ENCODE measurements around the gene STAT5B. TPM values are rescaled to one million over a fixed set of nuclear protein-coding genes. Genes with fewer than 3 reads are reported as not detected.
"Not testable (repeated sequence)": the region's sequence is repeated elsewhere in the genome, so short reads cannot be mapped to it uniquely, and the experiment has no call there.

STAT5B gene
- total RNA-seq, 1 experiment from 2014 or later = 36.4 TPM

DNA sequence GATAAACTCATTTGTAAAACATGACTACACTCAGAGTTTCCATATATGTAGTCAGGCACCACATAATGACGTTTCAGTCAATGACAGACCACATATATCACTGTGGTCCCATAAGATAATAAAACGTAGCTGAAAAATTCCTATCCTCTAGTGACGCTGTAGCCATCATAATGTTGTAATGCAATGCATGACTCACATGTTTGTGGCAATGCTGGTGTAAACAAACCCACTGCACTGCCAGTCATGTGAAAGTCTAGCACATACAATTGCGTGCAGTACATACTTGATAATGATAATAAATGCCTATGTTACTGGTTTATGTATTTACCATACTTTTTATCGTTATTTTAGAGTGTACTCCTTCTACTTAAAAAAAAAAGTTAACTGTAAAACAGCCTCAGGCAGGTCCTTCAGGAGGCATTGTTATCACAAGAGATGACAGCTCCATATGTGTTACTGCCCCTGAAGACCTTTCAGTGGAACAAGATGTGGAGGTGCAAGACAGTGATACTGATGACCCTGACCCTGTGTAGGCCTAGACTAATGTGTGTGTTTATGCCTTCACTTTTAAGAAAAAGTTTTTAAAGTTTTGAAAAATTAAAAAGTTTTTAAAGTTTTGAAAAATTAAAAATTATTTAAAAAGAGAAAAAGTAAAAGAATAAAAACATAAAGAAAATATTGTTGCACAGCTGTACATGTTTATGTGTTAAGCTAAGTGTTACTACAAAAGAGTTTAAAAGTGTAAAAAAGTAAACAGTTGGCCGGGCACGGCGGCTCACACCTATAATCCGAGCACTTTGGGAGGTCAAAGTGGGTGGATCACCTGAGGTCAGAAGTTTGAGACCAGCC lies 9.0 kb downstream of the STAT5B start:
- H3K9me3 Mint-ChIP-seq = no peaks in the 10 kb centered on the region
- ChIA-PET POLR2A (no interaction called here), CTCF (no interaction called here)
- H3K36me3 Mint-ChIP-seq = 0 out of 2 replicates have a peak, but pooled peaks cover 7% of the 10 kb centered on the region
- peaks cover 16% of the 10 kb centered on the region for H3K4me1 Mint-ChIP-seq
- no peak overlapping the region for H3K27ac Mint-ChIP-seq
- no peak for DNase-seq (ENCODE audit: low spot score)
- no peaks in the 10 kb centered on the region for H3K27me3 Mint-ChIP-seq (ENCODE audit: low read depth)
- no peak overlapping the region for H3K4me3 Mint-ChIP-seq
- peak; percentile 26; the same call in 1 of the 2 replicates for TF ChIP-seq GABPB1 (CRISPR knock-in tag; IDR thresholded peaks at IDR 0.05)
- TF ChIP-seq, protein P1, sequence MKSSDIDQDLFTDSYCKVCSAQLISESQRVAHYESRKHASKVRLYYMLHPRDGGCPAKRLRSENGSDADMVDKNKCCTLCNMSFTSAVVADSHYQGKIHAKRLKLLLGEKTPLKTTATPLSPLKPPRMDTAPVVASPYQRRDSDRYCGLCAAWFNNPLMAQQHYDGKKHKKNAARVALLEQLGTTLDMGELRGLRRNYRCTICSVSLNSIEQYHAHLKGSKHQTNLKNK (CRISPR knock-in tag; IDR thresholded peaks at IDR 0.05) = no peak
- TF ChIP-seq, protein P2, sequence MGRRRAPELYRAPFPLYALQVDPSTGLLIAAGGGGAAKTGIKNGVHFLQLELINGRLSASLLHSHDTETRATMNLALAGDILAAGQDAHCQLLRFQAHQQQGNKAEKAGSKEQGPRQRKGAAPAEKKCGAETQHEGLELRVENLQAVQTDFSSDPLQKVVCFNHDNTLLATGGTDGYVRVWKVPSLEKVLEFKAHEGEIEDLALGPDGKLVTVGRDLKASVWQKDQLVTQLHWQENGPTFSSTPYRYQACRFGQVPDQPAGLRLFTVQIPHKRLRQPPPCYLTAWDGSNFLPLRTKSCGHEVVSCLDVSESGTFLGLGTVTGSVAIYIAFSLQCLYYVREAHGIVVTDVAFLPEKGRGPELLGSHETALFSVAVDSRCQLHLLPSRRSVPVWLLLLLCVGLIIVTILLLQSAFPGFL (CRISPR knock-in tag; IDR thresholded peaks at IDR 0.05; ENCODE audit: borderline replicate concordance) = no peak
- no peak for ATAC-seq

DNA sequence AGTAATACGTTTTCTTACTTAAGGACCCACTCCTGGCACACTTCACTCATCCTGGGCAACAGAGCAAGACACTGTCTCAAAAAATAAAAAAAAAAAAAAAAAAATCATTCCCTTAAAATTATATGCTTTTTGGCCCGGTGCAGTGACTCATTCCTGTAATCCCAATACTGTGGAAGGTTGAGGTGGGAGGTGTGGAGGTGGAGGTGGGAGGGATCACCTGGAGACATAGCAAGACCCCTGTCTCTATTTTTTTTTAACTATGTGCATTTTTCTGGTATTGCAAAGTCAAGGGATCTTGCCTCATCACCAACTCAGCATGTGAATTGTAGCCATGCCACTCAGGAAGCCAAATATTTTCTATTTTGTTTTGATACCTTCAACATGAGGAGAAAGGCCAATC lies 9.7 kb downstream of the STAT5B start:
- no peak overlapping the region for H3K4me3 Mint-ChIP-seq
- 0 out of 2 replicates have a peak, but pooled peaks cover 7% of the 10 kb centered on the region for H3K36me3 Mint-ChIP-seq
- peaks cover 9% of the 10 kb centered on the region for H3K4me1 Mint-ChIP-seq
- CTCF ChIA-PET = no interaction called here
- no peak overlapping the region for H3K27ac Mint-ChIP-seq
- ATAC-seq = no peak
- DNase-seq (ENCODE audit: low spot score) = no peak
- no peaks in the 10 kb centered on the region for H3K9me3 Mint-ChIP-seq
- TF ChIP-seq, protein P3, sequence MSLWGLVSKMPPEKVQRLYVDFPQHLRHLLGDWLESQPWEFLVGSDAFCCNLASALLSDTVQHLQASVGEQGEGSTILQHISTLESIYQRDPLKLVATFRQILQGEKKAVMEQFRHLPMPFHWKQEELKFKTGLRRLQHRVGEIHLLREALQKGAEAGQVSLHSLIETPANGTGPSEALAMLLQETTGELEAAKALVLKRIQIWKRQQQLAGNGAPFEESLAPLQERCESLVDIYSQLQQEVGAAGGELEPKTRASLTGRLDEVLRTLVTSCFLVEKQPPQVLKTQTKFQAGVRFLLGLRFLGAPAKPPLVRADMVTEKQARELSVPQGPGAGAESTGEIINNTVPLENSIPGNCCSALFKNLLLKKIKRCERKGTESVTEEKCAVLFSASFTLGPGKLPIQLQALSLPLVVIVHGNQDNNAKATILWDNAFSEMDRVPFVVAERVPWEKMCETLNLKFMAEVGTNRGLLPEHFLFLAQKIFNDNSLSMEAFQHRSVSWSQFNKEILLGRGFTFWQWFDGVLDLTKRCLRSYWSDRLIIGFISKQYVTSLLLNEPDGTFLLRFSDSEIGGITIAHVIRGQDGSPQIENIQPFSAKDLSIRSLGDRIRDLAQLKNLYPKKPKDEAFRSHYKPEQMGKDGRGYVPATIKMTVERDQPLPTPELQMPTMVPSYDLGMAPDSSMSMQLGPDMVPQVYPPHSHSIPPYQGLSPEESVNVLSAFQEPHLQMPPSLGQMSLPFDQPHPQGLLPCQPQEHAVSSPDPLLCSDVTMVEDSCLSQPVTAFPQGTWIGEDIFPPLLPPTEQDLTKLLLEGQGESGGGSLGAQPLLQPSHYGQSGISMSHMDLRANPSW (CRISPR knock-in tag; conservative IDR thresholded peaks at IDR 0.05; ENCODE audit: low read depth) = no peak
- TF ChIP-seq SMAD4 (CRISPR knock-in tag; IDR thresholded peaks at IDR 0.05) (no peak), SP1 (CRISPR knock-in tag; conservative IDR thresholded peaks at IDR 0.05) (no peak), GABPB1 (CRISPR knock-in tag; IDR thresholded peaks at IDR 0.05) (no peak), MXD4 (CRISPR knock-in tag; IDR thresholded peaks at IDR 0.05; ENCODE audit: borderline replicate concordance) (no peak), RELA (CRISPR knock-in tag; IDR thresholded peaks at IDR 0.05; ENCODE audit: borderline replicate concordance) (no peak), CREM (CRISPR knock-in tag; IDR thresholded peaks at IDR 0.05) (no peak), ZNF219 (CRISPR knock-in tag; IDR thresholded peaks at IDR 0.05; ENCODE audit: borderline replicate concordance) (no peak), EMX1 (CRISPR knock-in tag; IDR thresholded peaks at IDR 0.05) (no peak)
- TF ChIP-seq, protein P4, sequence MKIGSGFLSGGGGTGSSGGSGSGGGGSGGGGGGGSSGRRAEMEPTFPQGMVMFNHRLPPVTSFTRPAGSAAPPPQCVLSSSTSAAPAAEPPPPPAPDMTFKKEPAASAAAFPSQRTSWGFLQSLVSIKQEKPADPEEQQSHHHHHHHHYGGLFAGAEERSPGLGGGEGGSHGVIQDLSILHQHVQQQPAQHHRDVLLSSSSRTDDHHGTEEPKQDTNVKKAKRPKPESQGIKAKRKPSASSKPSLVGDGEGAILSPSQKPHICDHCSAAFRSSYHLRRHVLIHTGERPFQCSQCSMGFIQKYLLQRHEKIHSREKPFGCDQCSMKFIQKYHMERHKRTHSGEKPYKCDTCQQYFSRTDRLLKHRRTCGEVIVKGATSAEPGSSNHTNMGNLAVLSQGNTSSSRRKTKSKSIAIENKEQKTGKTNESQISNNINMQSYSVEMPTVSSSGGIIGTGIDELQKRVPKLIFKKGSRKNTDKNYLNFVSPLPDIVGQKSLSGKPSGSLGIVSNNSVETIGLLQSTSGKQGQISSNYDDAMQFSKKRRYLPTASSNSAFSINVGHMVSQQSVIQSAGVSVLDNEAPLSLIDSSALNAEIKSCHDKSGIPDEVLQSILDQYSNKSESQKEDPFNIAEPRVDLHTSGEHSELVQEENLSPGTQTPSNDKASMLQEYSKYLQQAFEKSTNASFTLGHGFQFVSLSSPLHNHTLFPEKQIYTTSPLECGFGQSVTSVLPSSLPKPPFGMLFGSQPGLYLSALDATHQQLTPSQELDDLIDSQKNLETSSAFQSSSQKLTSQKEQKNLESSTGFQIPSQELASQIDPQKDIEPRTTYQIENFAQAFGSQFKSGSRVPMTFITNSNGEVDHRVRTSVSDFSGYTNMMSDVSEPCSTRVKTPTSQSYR (CRISPR knock-in tag; IDR thresholded peaks at IDR 0.05) = no peak
- TF ChIP-seq, protein P5, sequence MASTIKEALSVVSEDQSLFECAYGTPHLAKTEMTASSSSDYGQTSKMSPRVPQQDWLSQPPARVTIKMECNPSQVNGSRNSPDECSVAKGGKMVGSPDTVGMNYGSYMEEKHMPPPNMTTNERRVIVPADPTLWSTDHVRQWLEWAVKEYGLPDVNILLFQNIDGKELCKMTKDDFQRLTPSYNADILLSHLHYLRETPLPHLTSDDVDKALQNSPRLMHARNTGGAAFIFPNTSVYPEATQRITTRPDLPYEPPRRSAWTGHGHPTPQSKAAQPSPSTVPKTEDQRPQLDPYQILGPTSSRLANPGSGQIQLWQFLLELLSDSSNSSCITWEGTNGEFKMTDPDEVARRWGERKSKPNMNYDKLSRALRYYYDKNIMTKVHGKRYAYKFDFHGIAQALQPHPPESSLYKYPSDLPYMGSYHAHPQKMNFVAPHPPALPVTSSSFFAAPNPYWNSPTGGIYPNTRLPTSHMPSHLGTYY (CRISPR knock-in tag; IDR thresholded peaks at IDR 0.05) = no peak
- TF ChIP-seq, protein P6, sequence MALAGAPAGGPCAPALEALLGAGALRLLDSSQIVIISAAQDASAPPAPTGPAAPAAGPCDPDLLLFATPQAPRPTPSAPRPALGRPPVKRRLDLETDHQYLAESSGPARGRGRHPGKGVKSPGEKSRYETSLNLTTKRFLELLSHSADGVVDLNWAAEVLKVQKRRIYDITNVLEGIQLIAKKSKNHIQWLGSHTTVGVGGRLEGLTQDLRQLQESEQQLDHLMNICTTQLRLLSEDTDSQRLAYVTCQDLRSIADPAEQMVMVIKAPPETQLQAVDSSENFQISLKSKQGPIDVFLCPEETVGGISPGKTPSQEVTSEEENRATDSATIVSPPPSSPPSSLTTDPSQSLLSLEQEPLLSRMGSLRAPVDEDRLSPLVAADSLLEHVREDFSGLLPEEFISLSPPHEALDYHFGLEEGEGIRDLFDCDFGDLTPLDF (CRISPR knock-in tag; IDR thresholded peaks at IDR 0.05) = no peak
- H3K27me3 Mint-ChIP-seq (ENCODE audit: low read depth) = no peaks in the 10 kb centered on the region
- POLR2A ChIA-PET = no interaction called here

DNA sequence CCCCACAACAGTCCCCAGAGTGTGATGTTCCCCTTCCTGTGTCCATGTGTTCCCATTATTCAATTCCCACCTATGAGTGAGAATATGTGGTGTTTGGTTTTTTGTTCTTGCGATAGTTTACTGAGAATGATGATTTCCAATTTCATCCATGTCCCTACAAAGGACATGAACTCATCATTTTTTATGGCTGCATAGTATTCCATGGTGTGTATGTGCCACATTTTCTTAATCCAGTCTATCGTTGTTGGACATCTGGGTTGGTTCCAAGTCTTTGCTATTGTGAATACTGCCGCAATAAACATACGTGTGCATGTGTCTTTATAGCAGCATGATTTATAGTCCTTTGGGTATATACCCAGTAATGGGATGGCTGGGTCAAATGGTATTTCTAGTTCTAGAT lies 11.8 kb downstream of the STAT5B start:
- H3K27me3 Mint-ChIP-seq (ENCODE audit: low read depth); H3K4me3 Mint-ChIP-seq; H3K36me3 Mint-ChIP-seq; POLR2A ChIA-PET; ATAC-seq; H3K27ac Mint-ChIP-seq; H3K4me1 Mint-ChIP-seq; H3K9me3 Mint-ChIP-seq; DNase-seq (ENCODE audit: low spot score); CTCF ChIA-PET: not testable (repeated sequence)
